ENCODE results near the gene TM4SF1.

GRCh38 chr3:149376718-149377407 lies 586 bp downstream of the TM4SF1 start:
- no peak for TF ChIP-seq CTCF (conservative IDR thresholded peaks at IDR 0.05)
- TF ChIP-seq ZFX (IDR thresholded peaks at IDR 0.05) = no peak
